Lung (tissue), 12 donors: Measurements from ENCODE around the gene ARRDC1. TPM values are rescaled to one million over a fixed set of nuclear protein-coding genes. Genes with fewer than 3 reads are reported as not detected.

Source experiments
- ATAC-seq: fragments of 200-7000 bp; cut with Tn5 transposase; one replicate; pipeline ENCODE4 v1.9.1; 2020; ENCODE audit warnings: moderate number of reproducible peaks; ENCODE audit not compliant: insufficient read depth, low FRiP score
- DNase-seq, 3 donors: peaks; one replicate each; pipeline ENCODE4 v3.0.0-alpha.2; 2013 to 2017
- H3K27ac ChIP-seq, 2 donors: one replicate each; pipeline ENCODE4 v1.5.1; 2013; ENCODE audit warnings: mild to moderate bottlenecking in 2 of 2, moderate library complexity in 2 of 2, control low read depth in 1 of 2, inconsistent platforms in 1 of 2, low read depth in 1 of 2, low read length in 1 of 2
- H3K27me3 ChIP-seq, 3 donors: one replicate each; pipeline ENCODE4 v1.5.1; 2013; ENCODE audit warnings: low read length in 2 of 3; ENCODE audit not compliant: control insufficient read depth in 3 of 3, insufficient read depth in 3 of 3
- H3K36me3 ChIP-seq, 4 donors: one replicate each; pipeline ENCODE4 v1.5.1; 2013; ENCODE audit warnings: low read length in 4 of 4, mild to moderate bottlenecking in 1 of 4, moderate library complexity in 1 of 4; ENCODE audit not compliant: control insufficient read depth in 4 of 4, insufficient read depth in 4 of 4
- H3K4me1 ChIP-seq, 5 donors: one replicate each; pipeline ENCODE4 v1.5.1; 2013; ENCODE audit warnings: low read length in 5 of 5, mild to moderate bottlenecking in 2 of 5, moderate library complexity in 1 of 5; ENCODE audit not compliant: control insufficient read depth in 5 of 5, insufficient read depth in 5 of 5
- H3K4me3 ChIP-seq: one replicate; pipeline ENCODE4 v1.5.1; 2013; ENCODE audit warnings: mild to moderate bottlenecking, control low read depth, moderate library complexity
- H3K9ac ChIP-seq, 2 donors: one replicate each; pipeline ENCODE4 v1.5.1; 2013; ENCODE audit warnings: low read length in 2 of 2, control low read depth in 1 of 2; ENCODE audit not compliant: insufficient read depth in 1 of 2
- H3K9me3 ChIP-seq, 4 donors: one replicate each; pipeline ENCODE4 v1.5.1; 2013; ENCODE audit warnings: low read length in 3 of 4, mild to moderate bottlenecking in 1 of 4, moderate library complexity in 1 of 4; ENCODE audit not compliant: control insufficient read depth in 4 of 4, insufficient read depth in 3 of 4
- WGBS, 2 donors: extraction: QIAGEN DNeasy Blood & Tissue Kit; methylation state at CpG; one replicate each; pipeline ENCODE4 v1.1.7; 2013; 5-methylcytosine and 5-hydroxymethylcytosine counted together
- polyA plus RNA-seq, 2 donors: library from polyadenylated mRNA; stranded (reverse); fragments of 200-250 nt; gene quantifications; one replicate each; pipeline ENCODE4 v1.2.1, GENCODE V29; 2013
- total RNA-seq, 2 donors: library from RNA; depleted of rRNA in 1 of 2; stranded (reverse); fragments of >200 nt in 1 of 2; gene quantifications; one replicate each; pipeline ENCODE4 v1.2.1, GENCODE V29; 2014 to 2021
- TF ChIP-seq, protein P1 (sequence below): IDR thresholded peaks from 2 replicates; pipeline ENCODE4 v1.5.1; 2012; ENCODE audit warnings: mild to moderate bottlenecking; ENCODE audit errors: control extremely low read depth, extremely low read depth
- donor health status: control.
- donor health status: control.
- donor health status: Bipolar disorder and iron deficiency.
- donor health status: healthy.
- donor health status: DM: yes; HTN: yes; CAD: no.

ARRDC1 gene
- total and polyA plus RNA-seq, 4 donors = 57.4 to 137 (median 94.6) TPM

DNA sequence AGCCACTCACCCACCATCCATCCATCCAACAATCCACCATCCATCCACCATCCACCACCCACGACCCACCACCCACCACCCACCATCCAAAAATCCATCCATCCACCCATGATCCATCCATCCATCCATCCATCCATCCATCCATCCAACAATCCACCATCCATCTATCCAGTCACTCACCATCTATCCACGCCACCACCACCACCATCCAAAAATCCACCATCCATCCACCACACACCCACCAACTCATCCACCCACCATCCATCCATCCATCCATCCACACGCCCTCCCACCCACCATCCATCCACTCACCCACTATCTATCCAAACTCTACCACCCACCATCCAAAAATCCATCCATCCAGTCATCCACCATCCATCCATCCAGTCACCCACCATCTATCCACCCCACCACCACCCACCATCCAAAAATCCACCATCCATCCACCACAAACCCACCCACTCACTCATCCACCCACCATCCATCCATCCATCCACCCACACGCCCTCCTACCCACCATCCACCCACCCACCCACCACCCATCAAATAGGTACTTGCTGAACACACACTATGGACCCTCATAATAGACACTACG lies 35.8 kb upstream of the ARRDC1 start:
- DNase-seq = no peak
- WGBS, 2 donors = 98 to 99% methylated on average over 5 of the region's 5 CpGs
- TF ChIP-seq, protein P1, sequence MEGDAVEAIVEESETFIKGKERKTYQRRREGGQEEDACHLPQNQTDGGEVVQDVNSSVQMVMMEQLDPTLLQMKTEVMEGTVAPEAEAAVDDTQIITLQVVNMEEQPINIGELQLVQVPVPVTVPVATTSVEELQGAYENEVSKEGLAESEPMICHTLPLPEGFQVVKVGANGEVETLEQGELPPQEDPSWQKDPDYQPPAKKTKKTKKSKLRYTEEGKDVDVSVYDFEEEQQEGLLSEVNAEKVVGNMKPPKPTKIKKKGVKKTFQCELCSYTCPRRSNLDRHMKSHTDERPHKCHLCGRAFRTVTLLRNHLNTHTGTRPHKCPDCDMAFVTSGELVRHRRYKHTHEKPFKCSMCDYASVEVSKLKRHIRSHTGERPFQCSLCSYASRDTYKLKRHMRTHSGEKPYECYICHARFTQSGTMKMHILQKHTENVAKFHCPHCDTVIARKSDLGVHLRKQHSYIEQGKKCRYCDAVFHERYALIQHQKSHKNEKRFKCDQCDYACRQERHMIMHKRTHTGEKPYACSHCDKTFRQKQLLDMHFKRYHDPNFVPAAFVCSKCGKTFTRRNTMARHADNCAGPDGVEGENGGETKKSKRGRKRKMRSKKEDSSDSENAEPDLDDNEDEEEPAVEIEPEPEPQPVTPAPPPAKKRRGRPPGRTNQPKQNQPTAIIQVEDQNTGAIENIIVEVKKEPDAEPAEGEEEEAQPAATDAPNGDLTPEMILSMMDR = no peak
- H3K9me3 ChIP-seq = peaks cover 0 to 2% (median 0%) of the 10 kb centered on the region in 4 donors
- H3K4me1 ChIP-seq = no peaks in the 10 kb centered on the region
- no peak overlapping the region for H3K9ac ChIP-seq
- no peaks in the 10 kb centered on the region for H3K27me3 ChIP-seq
- no peak overlapping the region for H3K4me3 ChIP-seq
- H3K27ac ChIP-seq = no peak overlapping the region
- no peak for ATAC-seq
- H3K36me3 ChIP-seq = peaks cover 6 to 25% (median 22%) of the 10 kb centered on the region in 4 donors

DNA sequence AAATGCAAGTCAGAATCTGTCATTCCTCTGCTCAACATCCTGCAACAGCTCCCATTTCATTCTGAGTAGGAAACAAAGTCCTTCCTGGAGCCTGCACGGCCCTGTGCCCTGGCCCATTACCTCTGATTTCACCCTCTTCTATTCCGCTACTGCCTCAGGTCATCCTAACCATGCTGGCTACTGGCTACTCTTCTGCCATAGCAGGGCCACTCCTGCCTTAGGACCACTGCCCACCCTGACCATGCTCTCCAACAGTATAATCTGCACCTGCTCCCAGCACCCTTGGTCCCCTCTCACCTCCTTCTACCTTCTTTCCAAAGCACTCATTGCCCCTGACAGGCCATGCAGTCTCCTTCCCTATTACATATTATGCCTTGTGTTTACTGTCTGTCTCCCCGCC lies 34.9 kb upstream of the ARRDC1 start:
- Histone ChIP-seq H3K36me3 (peaks cover 4 to 29% (median 24%) of the 10 kb centered on the region in 4 donors), H3K27me3 (no peaks in the 10 kb centered on the region), H3K9me3 (peaks cover 0 to 2% (median 0%) of the 10 kb centered on the region in 4 donors), H3K27ac (no peak overlapping the region), H3K4me3 (no peak overlapping the region), H3K4me1 (no peaks in the 10 kb centered on the region), H3K9ac (no peak overlapping the region)
- TF ChIP-seq, protein P1 = no peak
- 96 to 97% methylated on average over 3 of the region's 3 CpGs for WGBS, 2 donors
- no peak for ATAC-seq
- DNase-seq = no peak

DNA sequence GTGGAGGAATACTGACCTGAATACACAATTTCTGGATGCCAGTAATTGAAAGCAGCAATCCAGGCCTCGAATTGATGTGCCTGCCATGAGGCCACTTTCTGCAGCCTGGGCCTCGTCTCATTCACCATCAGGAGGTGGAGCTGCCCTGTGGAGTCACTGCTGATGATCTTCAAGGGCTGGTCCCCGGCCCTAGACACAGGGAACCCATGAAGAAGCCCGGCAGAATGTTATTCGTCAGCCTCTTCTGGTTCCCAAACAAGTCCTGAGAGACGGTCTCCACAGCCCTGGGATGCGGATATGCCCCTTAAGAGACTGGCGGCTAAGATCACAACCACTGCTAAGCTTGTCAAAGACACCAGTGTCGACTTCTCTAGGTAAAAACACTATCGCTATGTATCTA lies 31.3 kb upstream of the ARRDC1 start:
- H3K4me3 ChIP-seq = no peak overlapping the region
- H3K9ac ChIP-seq = no peak overlapping the region
- H3K4me1 ChIP-seq = peaks cover 4 to 9% (median 7%) of the 10 kb centered on the region in 5 donors
- no peaks in the 10 kb centered on the region for H3K9me3 ChIP-seq
- H3K27me3 ChIP-seq = no peaks in the 10 kb centered on the region
- DNase-seq (no peak), ATAC-seq (no peak)
- TF ChIP-seq, protein P1 = no peak
- H3K27ac ChIP-seq = no peak overlapping the region
- 90 to 91% methylated on average over 10 of the region's 10 CpGs for WGBS, 2 donors
- H3K36me3 ChIP-seq = peaks cover 0 to 34% (median 25%) of the 10 kb centered on the region in 4 donors

DNA sequence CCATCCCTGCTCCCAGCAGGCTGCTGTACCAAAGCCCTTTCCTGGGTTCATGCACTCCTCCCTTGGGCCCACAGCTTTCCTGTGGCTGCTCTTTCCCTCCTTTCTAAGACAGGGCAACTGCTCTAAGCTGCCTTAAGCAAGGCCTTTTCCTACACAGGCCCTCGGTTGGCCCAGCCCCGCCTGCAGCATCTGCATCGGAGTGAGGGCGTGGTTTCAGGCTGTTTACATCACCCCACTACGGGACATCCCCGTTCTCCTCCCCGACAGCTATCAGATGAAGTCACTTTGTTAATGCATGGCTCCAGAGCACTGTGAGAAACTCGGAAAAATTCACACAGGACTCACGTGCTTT lies 30.1 kb upstream of the ARRDC1 start:
- Histone ChIP-seq H3K36me3 (peaks cover 0 to 33% (median 24%) of the 10 kb centered on the region in 4 donors), H3K27me3 (no peaks in the 10 kb centered on the region), H3K4me1 (peaks cover 6 to 9% (median 8%) of the 10 kb centered on the region in 5 donors), H3K4me3 (no peak overlapping the region), H3K9me3 (no peaks in the 10 kb centered on the region), H3K27ac (peak overlapping the region in 1 of 2 donors; percentile 9), H3K9ac (no peak overlapping the region)
- no peak for DNase-seq
- ATAC-seq = no peak
- WGBS, 2 donors = 67 to 81% methylated on average over 9 of the region's 9 CpGs
- TF ChIP-seq, protein P1 = no peak
